HCT116 (cell line): ENCODE results near the gene WNT3A.

ENCODE experiments used
- CTCF ChIP-seq, 3 experiments: fragments of 200-600 bp in 1 of 3; sonication (generic) in 1 of 3; IDR thresholded peaks in 2 of 3; conservative IDR thresholded peaks in 1 of 3; 2 replicates each; pipeline ENCODE4 v1.5.1; 2012 to 2017; ENCODE audit warnings: low read depth in 2 of 3, low read length in 2 of 3, antibody characterized with exemption in 1 of 3, borderline replicate concordance in 1 of 3, control low read depth in 1 of 3, mild to moderate bottlenecking in 1 of 3, mixed read lengths in 1 of 3, mixed run types in 1 of 3, moderate library complexity in 1 of 3; ENCODE audit not compliant: insufficient read depth in 1 of 3
- TF ChIP-seq, protein P1 (sequence below): IDR thresholded peaks from 2 replicates; pipeline ENCODE4 v1.6.1; 2012

DNA sequence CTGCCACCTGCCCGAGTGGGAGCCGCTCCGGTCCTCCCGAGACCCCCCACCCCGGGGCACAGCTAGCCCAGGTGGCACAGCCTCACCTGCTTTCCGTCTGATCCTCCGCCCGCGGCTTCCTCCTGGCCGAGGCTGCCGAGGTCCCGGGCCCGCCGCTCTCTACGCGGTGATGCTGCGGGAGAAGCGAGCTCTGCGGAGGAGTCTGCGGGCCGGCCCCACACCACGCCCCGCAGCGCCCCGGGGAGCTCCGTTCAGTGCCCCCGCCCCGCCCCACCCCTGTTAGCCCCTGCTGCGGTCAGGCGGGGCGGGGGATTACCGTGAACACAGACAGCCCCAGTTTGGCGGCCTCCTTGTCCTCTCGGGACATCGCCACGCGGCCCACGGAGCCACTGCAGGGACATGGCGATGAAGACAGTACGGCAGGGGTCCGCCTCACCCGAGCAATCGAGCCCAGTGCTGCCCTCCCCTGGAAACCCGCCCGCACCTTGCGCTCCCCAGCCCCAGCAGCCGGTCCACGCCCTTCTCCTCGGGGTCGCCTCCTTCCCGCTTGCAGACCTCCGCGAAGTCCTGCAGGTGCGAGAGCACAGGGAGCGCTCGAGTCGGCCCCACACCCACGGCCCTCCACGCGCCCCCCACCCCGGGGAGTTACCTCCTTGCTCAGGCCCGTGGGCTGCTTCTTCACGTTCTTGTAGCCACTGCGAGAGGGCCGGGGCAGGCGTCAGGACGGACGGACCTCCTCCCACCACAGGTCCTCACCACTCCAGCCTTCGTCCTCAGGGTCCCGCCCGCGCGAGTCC lies 95.4 kb downstream of the WNT3A start:
- TF ChIP-seq, protein P1, sequence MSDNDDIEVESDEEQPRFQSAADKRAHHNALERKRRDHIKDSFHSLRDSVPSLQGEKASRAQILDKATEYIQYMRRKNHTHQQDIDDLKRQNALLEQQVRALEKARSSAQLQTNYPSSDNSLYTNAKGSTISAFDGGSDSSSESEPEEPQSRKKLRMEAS: no peak
- no peak for TF ChIP-seq CTCF (IDR thresholded peaks at IDR 0.05 in 2 of 3, conservative IDR thresholded peaks at IDR 0.05 in 1 of 3; ENCODE audit: borderline replicate concordance in 1 of 3, insufficient read depth in 1 of 3, low read depth in 2 of 3, low read length in 2 of 3)
